ENCODE data around the gene CELF2. TPM values are rescaled to one million over a fixed set of nuclear protein-coding genes. Genes with fewer than 3 reads are reported as not detected.

The CELF2 gene
- total RNA-seq, 1 donor: 21.9 TPM

- TF ChIP-seq, protein P1, sequence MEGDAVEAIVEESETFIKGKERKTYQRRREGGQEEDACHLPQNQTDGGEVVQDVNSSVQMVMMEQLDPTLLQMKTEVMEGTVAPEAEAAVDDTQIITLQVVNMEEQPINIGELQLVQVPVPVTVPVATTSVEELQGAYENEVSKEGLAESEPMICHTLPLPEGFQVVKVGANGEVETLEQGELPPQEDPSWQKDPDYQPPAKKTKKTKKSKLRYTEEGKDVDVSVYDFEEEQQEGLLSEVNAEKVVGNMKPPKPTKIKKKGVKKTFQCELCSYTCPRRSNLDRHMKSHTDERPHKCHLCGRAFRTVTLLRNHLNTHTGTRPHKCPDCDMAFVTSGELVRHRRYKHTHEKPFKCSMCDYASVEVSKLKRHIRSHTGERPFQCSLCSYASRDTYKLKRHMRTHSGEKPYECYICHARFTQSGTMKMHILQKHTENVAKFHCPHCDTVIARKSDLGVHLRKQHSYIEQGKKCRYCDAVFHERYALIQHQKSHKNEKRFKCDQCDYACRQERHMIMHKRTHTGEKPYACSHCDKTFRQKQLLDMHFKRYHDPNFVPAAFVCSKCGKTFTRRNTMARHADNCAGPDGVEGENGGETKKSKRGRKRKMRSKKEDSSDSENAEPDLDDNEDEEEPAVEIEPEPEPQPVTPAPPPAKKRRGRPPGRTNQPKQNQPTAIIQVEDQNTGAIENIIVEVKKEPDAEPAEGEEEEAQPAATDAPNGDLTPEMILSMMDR (IDR thresholded peaks at IDR 0.05; ENCODE audit: insufficient read depth, low read length): no peak
- DNase-seq (ENCODE audit: low read depth): no peak
These were observed 32.9 kb downstream of the CELF2 start for GRCh38 chr10:11050301-11051287.

GRCh38 chr10:11057018-11057417 lies 39.3 kb downstream of the CELF2 start:
- TF ChIP-seq, protein P1 (IDR thresholded peaks at IDR 0.05; ENCODE audit: insufficient read depth, low read length): no peak
- no peak overlapping the region for H3K4me3 ChIP-seq (ENCODE audit: low read depth, low read length)
- no peak for DNase-seq (ENCODE audit: low read depth)

More at GRCh38 chr10:11050301-11051287, 32.9 kb downstream of the CELF2 start:
- H3K4me3 ChIP-seq (ENCODE audit: low read depth, low read length): no peak overlapping the region

GRCh38 chr10:11057448-11057847 lies 39.8 kb downstream of the CELF2 start:
- DNase-seq (ENCODE audit: low read depth): no peak
- TF ChIP-seq, protein P1 (IDR thresholded peaks at IDR 0.05; ENCODE audit: insufficient read depth, low read length): no peak
- H3K4me3 ChIP-seq (ENCODE audit: low read depth, low read length): no peak overlapping the region

- no peak overlapping the region for H3K4me3 ChIP-seq (ENCODE audit: low read depth, low read length)
- TF ChIP-seq, protein P1 (IDR thresholded peaks at IDR 0.05; ENCODE audit: insufficient read depth, low read length): no peak
- DNase-seq (ENCODE audit: low read depth): no peak
These were observed 40.3 kb downstream of the CELF2 start for GRCh38 chr10:11057994-11058393.

DNA sequence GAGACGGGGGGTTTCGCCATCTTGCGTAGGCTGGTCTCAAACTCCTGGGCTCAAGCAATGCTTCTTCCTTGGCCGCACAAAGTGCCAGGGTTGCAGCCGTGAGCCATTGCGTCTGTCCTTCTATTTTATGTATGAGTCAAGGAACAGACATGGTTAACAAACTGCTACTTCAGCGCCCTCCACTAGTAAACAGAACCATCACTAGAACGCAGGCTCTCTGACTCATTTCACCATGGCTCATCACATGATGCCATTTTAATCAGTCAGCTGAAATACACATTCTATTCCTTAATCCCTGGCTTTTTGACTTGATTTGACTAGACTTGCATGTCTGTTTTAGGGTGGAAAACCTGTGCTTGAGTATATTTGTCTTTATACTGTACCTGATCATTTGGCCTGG lies 41.3 kb downstream of the CELF2 start:
- peak; percentile 33 for DNase-seq (ENCODE audit: low read depth)

DNA sequence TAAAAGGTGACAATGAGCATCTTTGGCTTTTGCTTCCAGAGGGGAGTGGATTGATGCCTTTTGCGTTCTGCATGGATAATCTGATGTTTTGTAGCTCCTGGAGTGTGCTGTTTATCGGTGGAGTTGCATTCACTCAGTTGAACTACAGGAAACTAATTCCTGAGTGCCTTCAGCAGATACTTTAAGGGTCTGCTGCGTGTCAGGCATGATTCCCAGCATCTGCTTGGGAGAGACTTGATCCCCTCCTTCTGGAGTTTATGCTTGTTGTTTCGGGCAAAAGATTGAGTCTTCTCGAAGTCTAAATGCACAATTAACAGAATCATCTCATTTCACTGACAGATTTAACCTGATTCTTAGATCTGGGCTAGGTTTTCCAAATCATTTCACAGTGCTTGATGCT lies 46.2 kb downstream of the CELF2 start:
- TF ChIP-seq, protein P1 (IDR thresholded peaks at IDR 0.05; ENCODE audit: insufficient read depth, low read length): no peak
- no peak for DNase-seq (ENCODE audit: low read depth)
- no peak overlapping the region for H3K4me3 ChIP-seq (ENCODE audit: low read depth, low read length)

More for the DNA sequence above, 41.3 kb downstream of the CELF2 start:
- H3K4me3 ChIP-seq (ENCODE audit: low read depth, low read length): no peak overlapping the region
- TF ChIP-seq, protein P1 (IDR thresholded peaks at IDR 0.05; ENCODE audit: insufficient read depth, low read length): no peak

Measured in fibroblast of the aortic adventitia (primary cell).